ENCODE results near the gene GAST. TPM values are rescaled to one million over a fixed set of nuclear protein-coding genes. Genes with fewer than 3 reads are reported as not detected.

GAST gene
- total and polyA plus RNA-seq, 10 of the 15 experiments (the other 5 are each of a cell fraction or from before 2014, with no cell fraction given) = not detected

- TF ChIP-seq E2F4 (IDR thresholded peaks at IDR 0.05; ENCODE audit: low read depth, low read length) = no peak
- TF ChIP-seq IKZF1 (conservative IDR thresholded peaks at IDR 0.05) = peak; percentile 97
- no peak for TF ChIP-seq HDAC2 (IDR thresholded peaks at IDR 0.05)
- TF ChIP-seq CEBPZ (IDR thresholded peaks at IDR 0.05; ENCODE audit: low read depth, low read length) = no peak
- peak; percentile 75; the same call in 1 of the 2 replicates for TF ChIP-seq CHD4 (IDR thresholded peaks at IDR 0.05)
- TF ChIP-seq ZNF592 (IDR thresholded peaks at IDR 0.05) = no peak
- peak; percentile 42; the same call in 1 of the 2 replicates for TF ChIP-seq SMC3 (IDR thresholded peaks at IDR 0.05; ENCODE audit: borderline replicate concordance, low read length)
- no peak for TF ChIP-seq GABPA (IDR thresholded peaks at IDR 0.05; ENCODE audit: low read depth)
- TF ChIP-seq SREBF1 (IDR thresholded peaks at IDR 0.05; ENCODE audit: low read length) = no peak
- peak; percentile 25; the same call in 1 of the 2 replicates for TF ChIP-seq CHD2 (IDR thresholded peaks at IDR 0.05; ENCODE audit: borderline replicate concordance, low read depth, low read length)
- TF ChIP-seq WRNIP1 (IDR thresholded peaks at IDR 0.05; ENCODE audit: borderline replicate concordance, low read depth, low read length) = no peak
- no peak for TF ChIP-seq REST (IDR thresholded peaks at IDR 0.05; ENCODE audit: low read depth, low read length)
- TF ChIP-seq SPI1 (IDR thresholded peaks at IDR 0.05; ENCODE audit: borderline replicate concordance, insufficient read depth, low read depth, low read length) = peak; percentile 25; the same call in 1 of the 2 replicates
- TF ChIP-seq ESRRA (IDR thresholded peaks at IDR 0.05; ENCODE audit: low read length) = peak; percentile 95
- TF ChIP-seq SIN3A (IDR thresholded peaks at IDR 0.05; ENCODE audit: low read depth, low read length) = 0 out of 2 replicates have a peak, but pooled peaks have one; percentile 38
- peak; percentile 96 for TF ChIP-seq POU2F2 (IDR thresholded peaks at IDR 0.05; ENCODE audit: borderline replicate concordance, low read depth, low read length)
- TF ChIP-seq PAX8 (IDR thresholded peaks at IDR 0.05) = no peak
- TF ChIP-seq KAT2A (conservative IDR thresholded peaks at IDR 0.05; ENCODE audit: control insufficient read depth, low read depth, low read length) = no peak
These were observed 33.0 kb upstream of the GAST start (continued) for GRCh38 chr17:41678907-41679739.

Measured in GM12878 (cell line).